NCI-H2171 (cell line): Measurements from ENCODE around the gene TASP1.
"Not testable (repeated sequence)": the region's sequence is repeated elsewhere in the genome, so short reads cannot be mapped to it uniquely, and the experiment has no call there.

Experiments used
- DNase-seq: peaks from one replicate; lab custom pipeline; 2025; lab: John Stamatoyannopoulos, UW

The TASP1 gene

GRCh38 chr20:13648291-13649228 is 9.8 kb upstream of the TASP1 start:
- no peak for DNase-seq

GRCh38 chr20:13644010-13644409 is 5.3 kb upstream of the TASP1 start:
- DNase-seq: no peak

GRCh38 chr20:13639150-13639497 is 392 bp upstream of the TASP1 start:
- no peak for DNase-seq

- peak; percentile 24 for DNase-seq
Measured at GRCh38 chr20:13638162-13638495, 603 bp downstream of the TASP1 start.

GRCh38 chr20:13632431-13632830 is 6.3 kb downstream of the TASP1 start:
- no peak for DNase-seq

- DNase-seq: not testable (repeated sequence)
Measured at GRCh38 chr20:13627525-13627924, 11.2 kb downstream of the TASP1 start.

- no peak for DNase-seq
Measured at GRCh38 chr20:13626724-13627123, 12.0 kb downstream of the TASP1 start.

- no peak for DNase-seq
Measured at GRCh38 chr20:13625304-13625979, 13.3 kb downstream of the TASP1 start.

GRCh38 chr20:13619415-13619814 is 19.3 kb downstream of the TASP1 start:
- not testable (repeated sequence) for DNase-seq

GRCh38 chr20:13618456-13618855 is 20.3 kb downstream of the TASP1 start:
- DNase-seq: not testable (repeated sequence)

GRCh38 chr20:13617585-13617984 is 21.1 kb downstream of the TASP1 start:
- DNase-seq: not testable (repeated sequence)

GRCh38 chr20:13616713-13617112 is 22.0 kb downstream of the TASP1 start:
- DNase-seq: not testable (repeated sequence)

GRCh38 chr20:13613917-13614316 is 24.8 kb downstream of the TASP1 start:
- no peak for DNase-seq

- no peak for DNase-seq
Measured at GRCh38 chr20:13611611-13612125, 27.1 kb downstream of the TASP1 start.

GRCh38 chr20:13610184-13610583 is 28.5 kb downstream of the TASP1 start:
- DNase-seq: no peak

GRCh38 chr20:13608066-13608465 is 30.7 kb downstream of the TASP1 start:
- DNase-seq: no peak

GRCh38 chr20:13593423-13593822 is 45.3 kb downstream of the TASP1 start:
- DNase-seq: not testable (repeated sequence)

GRCh38 chr20:13588049-13588448 is 50.7 kb downstream of the TASP1 start:
- DNase-seq: no peak

GRCh38 chr20:13587370-13587769 is 51.4 kb downstream of the TASP1 start:
- DNase-seq: no peak

GRCh38 chr20:13586133-13586532 is 52.6 kb downstream of the TASP1 start:
- no peak for DNase-seq

GRCh38 chr20:13581451-13581850 is 57.3 kb downstream of the TASP1 start:
- no peak for DNase-seq

- no peak for DNase-seq
Measured at GRCh38 chr20:13580707-13581106, 58.0 kb downstream of the TASP1 start.

- no peak for DNase-seq
Measured at GRCh38 chr20:13574071-13574470, 64.7 kb downstream of the TASP1 start.
